Renal cortical epithelial cell (primary cell): ENCODE measurements around the gene KRT1. TPM values are rescaled to one million over a fixed set of nuclear protein-coding genes. Genes with fewer than 3 reads are reported as not detected.

Experiments
- DNase-seq: peaks from one replicate; pipeline ENCODE4 v3.0.0-alpha.2; 2011; ENCODE audit warnings: low read depth
- total RNA-seq: library from RNA; depleted of rRNA; stranded (reverse); fragments of >200 nt; gene quantifications from 2 replicates; pipeline ENCODE4 v1.2.3, GENCODE V29; 2014

Gene KRT1
- total RNA-seq, 1 donor from 2014 or later, result not detected

DNA sequence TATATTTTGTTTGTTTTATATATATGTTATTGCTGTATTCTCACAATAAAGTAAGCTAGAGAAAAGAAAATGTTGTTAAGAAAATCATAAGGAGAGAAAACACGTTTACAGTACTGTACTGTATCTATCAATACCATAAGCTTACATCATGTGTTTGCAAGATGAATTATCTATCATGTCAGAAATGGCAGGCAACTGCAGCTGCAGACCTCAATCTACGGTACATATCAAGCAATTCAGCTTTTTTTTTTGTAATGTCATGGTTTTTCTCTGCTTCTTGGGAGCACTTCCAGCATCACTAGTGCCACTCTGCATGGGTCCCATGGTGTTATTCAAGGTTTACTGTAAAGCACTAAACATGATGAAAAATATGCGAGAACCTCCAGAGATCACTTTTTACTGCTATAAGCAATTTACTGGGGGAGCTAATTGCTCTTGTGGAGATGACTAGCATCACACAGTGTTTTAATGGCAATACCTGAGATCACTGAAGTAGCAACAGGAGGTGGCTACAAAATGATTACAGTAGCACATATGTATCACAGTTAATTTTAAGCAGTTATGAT lies 19.2 kb downstream of the KRT1 start:
- DNase-seq, result no peak

DNA sequence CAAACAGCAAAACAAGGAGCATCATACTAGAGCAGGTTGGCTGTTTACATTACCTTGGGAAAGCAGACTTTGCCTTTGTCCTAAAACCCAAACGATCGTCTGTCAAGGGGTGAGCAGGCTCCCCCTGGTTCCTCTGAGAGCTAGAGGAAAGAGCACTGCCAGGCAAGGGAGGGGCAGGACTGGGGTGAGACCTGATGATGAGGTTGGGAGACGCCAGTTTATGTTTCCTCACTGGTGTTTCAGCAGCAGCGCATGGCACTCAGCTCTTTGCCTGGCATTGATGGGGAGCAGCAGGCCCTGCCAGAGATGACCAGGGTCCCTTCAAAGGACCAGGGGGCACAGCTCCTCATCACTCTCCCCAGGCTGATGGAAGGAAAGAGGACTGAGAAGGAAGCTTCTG lies 20.3 kb downstream of the KRT1 start:
- no peak for DNase-seq

DNA sequence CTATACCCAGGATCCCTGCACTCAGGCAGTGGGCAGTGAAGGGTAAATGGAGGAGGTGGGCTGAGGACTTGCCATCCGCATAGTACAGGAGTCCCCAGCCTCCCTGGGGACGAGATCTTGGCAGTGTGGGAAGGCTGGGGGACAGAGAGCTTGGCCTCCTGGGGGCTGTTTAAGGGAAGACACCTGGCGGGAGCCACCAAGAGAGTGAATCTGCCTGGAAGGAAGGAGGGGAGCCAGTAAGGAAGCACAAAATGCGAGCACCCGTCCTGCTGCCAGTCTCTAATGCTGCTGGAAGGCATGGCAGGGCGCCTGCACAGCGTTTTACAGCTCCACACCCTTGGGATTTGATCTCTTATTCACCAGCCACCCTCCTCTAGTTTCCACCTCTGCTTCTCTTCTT lies 20.8 kb downstream of the KRT1 start:
- DNase-seq, result no peak

DNA sequence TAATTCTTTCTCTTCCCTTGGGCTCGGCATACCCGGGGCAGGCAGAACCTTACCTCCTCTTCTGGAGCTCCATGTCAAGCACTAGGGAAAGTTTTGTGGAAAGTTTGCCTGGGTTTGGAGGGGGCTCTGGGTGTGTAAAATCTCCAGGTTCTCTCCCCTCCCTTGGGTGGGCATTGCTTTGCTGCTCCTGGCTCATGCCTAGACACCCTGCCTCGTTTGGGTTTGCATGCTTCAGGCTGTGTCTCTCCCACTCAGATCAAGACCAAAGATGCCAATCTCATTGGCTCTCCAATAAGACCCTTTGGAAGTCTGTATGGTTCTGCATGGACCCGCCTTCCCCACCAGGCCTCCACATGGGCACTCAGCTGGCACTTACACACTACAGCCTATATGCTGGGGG lies 22.0 kb downstream of the KRT1 start:
- no peak for DNase-seq

DNA sequence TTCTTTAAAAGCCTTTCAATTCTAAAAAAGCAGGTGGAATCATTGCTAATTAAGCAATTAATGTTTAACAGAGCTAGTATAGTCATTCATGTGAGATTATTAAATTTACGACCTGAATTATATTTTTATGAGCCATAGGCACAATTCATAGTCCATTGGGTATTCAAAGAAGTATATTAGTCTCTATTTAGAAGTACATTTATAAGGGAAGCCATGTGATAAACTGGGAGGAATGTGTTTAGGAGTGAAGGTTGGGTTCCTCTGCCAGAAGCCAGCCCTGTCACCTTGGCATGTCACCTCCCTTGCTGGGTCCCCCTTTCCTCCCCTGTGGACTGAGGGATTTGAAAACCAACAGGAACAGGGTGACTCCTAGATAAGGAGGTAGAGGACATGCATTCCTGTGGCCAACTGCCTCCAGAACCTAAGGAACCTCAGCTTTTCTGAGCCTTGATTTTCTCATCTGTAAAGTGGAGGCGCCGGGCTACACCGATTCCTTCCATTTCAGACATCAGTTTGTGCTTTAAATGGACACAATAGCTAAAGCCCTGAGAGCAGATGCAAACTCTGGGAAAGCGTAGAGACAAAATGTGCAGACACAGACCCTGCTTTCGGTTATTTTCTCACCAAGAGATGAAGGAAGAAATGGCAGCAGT lies 22.8 kb downstream of the KRT1 start:
- no peak for DNase-seq

DNA sequence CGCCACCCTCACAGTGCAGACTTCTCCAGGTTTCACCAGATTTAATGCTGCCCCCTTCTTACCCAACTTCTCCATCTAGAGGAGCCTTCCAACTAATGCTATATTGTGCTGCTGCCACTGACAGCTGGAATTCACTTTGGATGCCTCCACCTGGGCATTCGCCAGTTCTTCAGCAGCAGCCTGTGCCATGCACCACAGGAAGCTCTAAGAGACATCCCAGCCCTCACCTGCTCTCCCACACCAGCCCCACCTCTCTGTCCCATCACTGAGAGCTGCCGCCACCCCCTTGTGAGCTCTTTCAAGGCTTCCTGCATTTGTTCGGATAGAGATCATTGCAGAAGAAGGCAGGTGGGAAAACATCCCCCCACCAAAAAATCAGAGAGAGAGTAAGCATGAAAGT lies 23.6 kb downstream of the KRT1 start:
- DNase-seq, result no peak

DNA sequence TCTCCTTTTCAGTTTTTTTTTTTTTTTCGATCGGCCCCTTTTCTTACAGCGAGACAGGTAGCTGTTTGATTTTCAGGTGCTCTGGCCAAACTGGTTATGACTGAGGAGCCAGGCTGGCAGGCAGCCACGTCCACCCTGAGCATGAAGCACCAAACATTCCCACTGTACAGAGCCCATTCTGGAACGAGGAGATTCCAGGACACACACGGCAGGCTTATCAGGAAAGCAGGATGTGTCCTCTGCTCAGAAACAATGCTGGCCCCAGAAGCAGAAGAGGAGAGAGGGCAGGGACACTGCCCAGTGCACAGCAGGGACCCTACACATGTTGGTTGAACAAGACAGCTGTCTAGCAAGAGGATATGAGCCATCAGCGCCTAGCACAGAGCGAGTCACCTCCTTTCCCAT lies 24.5 kb downstream of the KRT1 start:
- DNase-seq, result no peak

DNA sequence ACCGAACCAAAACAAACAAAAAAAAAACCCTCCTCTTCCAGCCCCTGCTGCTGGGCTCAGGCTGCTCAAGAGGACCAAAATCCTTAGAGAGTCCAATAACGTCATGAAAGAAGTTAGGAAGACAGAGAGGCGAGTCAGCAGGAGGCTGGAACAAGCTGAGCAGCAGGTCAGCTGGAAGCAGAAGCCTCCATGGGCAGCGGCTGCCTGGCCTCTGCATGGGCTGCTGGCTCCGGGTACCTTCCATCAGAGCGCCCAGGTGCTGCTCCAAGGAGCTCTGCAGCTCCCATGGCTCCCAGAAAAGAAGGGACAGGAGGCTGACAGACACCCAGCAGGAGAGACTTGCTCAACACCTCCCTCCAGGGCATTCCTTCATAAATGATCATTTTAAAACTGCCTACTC lies 25.0 kb downstream of the KRT1 start:
- DNase-seq, result no peak

DNA sequence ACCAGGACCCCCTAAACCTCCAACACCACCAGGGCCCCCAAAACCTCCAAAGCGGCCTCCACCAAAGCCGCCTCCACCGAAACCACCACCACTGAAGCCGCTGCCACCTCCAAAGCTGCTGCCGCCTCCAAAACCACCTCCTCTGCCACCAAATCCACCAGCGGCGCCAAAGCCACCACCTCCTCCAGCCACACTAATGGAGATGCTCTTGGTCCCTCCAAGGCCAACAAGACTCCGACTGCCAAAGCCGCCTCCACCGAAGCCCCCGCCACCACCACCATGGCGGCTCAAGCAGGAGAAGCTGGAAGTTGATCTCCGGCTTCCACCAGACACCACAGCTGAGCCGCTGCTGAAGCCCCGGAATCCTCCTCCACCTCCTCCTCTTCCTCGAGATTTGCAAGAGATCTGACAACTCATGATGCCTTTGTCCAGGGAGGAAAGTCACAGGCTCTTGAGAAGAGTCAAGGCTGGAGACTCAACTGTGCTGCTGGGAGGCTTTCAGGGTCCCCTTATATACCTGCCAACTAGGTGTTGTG lies 28.4 kb downstream of the KRT1 start, which contains the start of gene KRT2:
TSS of gene KRT2 (minus strand) at position 486 of the 536 bp plus-strand sequence. CDS start at position 417, 69 bp downstream.
- no peak for DNase-seq

DNA sequence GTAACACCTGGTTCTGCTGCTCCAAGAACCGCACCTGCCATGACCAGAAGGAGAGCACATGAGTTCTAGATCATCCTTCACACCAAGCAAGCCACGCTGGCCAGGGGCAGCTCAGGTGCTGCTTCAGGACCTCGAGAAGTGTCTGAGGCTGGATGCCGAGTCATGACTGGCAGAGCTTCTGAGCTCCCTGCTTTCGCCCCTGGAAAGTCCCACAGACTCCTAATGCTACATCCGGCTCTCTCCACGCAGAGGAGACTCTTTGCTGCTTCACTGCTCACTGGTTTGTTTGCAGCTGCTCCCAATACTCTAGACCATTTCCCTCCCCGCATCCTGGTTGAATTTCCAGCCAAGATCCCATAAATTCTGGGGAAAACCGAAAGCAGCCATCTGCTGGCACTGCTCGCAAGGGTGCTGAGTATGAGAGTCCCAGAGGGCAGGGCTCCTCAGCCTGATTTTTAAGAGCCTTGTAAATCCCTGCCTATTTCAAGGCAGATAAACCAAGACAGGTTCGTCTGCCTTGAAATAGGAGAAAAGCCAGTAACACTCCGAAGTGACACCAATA lies 29.6 kb downstream of the KRT1 start:
- DNase-seq, result peak; percentile 16

DNA sequence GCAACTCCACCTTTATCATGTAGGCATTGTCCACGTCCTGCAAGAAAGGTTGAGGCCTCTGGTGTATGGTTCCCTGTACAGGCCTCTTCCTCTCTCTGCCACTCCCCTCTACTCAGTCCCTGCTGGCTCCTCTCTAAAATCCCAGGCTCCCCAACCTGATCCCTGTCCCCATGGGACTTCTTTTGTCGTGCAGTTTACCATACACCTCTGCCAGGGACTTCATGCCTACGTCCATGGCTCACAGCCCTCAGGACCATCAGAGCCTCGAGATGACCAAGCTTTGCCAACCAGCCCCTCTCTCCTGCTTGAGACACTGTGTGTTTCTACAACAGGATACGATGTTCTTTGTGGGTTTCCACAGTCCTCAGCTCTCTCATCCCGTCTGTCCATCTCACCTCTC lies 31.1 kb downstream of the KRT1 start:
- DNase-seq, result no peak

DNA sequence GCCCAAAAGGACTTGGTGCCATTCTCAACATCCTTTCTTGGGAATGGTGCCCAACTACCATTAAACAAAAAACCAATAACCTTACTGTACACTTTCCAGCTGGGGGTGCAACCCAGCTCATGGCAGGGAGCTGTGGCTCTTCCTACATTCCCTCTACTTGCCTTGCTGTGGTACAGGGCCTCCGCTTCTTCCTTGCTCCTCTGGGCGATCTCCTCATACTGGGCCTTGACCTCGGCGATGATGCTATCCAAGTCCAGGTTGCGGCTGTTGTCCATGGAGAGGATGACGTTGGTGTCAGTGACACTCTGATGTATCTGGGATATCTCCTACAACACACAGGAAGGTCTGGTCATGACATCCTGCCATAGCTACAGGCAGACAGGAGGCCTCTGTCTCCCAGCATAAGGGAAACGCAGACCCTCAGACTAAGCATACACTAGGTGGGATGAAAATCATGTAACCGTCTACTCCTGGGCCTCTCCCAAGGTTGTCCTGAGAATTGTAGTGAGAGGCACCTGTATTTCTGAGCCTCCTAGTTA lies 32.1 kb downstream of the KRT1 start:
- DNase-seq, result no peak

DNA sequence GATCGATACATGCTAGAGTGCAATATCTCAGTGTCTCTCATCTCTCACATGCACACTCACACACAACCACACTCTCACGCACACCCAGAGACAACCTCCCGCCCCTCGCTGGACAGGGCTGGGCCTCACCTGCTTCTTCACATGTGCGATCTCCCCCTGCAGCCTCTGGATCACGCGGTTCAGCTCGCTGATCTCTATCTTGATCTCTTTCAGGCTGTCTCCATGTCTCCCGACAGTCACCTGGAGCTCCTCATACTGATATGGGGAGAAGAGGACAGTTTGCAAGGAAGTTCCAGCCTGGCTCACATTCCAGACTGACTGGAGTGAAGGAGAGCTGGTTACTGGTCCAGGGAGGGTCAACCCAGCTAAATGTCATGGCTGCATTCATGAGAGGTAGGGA lies 32.6 kb downstream of the KRT1 start:
- no peak for DNase-seq

DNA sequence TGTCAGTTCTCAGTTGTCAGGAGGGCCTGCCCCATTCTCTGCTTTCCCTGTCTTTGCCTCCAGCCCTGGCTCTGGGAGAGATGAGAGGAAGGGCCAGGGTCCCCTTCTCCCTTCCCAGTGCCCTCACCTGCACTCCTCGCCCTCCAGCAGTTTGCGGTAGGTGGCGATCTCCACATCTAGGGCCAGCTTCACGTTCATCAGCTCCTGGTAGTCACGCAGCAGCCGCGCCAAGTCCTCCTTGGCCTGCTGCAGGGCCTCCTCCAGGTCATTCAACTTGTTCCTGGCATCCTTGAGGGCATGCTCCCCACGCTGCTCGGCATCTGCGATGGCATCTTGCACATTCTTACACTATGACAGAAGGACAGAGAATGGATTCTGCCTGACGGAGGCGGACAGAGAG lies 33.6 kb downstream of the KRT1 start:
- no peak for DNase-seq

DNA sequence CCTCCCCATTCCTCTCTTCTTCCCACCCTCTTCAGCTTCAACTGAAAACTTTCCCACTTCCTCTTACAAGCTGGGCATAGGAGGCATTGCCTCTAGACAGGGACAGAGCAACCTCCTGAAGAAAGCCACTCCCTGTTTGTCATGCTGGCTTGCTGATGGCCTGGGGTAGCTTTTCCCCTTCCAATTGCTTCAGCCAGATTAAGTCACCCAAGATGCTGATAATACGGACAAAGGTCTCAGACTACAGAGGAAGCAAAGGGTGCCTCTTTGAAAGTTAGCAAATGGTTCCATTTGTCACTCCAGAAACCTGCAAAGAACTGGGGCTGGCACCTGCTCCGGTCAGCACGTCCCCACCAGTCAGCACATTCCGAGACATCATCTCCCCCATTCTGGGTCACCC lies 34.2 kb downstream of the KRT1 start:
- DNase-seq, result no peak

DNA sequence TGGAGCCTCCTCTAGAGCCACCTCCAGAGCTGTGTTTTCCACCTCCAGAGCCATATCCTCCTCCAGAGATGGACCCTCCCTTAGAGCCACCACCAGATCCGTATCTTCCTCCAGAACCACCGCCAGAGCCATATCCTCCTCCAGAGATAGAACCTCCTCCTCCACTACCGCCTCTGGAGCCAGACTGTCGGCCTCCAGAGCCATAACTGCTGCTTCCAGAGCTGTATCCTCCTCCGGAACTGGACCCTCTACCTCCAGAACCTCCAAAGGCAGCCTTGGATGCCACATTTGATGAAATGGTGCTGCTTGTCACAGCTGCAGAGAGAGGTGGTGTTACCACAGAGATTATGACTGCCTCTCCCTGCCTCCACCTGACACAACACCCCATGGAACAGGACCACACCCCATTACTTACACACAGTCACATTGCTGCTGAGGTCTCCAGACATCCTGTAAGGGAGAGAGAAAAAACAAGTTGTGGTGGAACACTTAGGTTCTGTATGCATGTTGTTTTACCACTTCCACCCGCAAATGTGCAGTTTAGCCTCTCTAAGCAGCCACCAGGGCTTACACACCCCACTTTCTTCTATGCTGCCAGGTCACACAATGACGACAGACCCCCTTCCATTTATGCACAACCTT lies 35.0 kb downstream of the KRT1 start:
- no peak for DNase-seq

DNA sequence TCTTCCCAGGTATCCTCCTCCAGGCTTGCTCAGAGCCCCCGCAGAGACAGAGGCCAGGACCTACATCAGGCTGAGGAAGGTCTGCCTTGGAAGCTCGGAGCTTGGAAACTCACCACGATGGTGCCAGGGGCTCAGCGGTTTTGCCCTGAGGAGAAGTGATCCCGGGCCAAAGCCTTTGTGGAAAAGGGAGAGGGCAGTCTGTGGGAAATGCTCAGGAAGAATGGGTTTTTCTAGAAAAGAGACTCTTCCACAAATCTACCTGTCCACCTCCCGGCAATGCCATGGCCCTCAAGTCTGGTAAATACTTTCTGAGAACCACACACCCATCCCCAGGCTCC lies 36.2 kb downstream of the KRT1 start:
- no peak for DNase-seq

DNA sequence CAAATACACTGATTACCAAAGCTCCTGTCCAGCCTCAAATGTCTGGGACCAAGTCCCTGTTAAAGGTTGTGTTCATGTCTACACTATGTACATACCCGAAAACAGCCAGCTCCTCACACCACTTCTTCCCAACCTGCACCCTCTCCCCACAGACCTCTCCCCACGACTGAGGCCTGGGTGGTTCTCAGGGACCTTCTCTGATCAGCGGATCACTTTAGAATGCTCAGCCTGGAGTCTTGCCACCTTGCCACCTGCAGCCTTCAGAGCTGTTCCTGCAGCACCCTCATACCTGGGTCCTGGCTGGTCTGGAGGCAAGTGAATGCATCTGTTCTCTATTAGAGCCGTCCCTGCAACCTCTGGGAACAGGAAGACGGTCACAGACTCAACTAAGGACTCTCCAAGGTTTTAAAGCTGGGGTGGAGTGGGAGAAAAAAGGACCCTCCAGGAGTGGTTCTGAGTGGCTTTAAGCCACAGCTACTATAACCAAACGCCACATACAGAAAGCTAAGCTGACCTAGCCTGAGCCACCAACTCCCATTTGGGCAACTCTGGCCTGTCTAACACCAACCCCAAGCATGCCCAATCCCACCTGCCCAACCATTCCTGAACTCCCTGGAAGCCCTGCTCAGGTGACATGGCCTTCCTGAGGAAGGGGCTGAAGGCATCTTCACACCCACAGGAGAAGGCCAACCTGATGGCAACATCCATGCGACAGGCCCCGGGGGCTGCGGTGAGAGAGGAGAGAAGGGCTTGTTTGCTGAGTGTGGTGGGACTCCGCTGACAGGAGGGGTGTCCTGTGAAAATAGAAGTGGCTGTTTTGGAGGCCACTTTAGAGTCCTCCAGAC lies 36.8 kb downstream of the KRT1 start:
- DNase-seq, result no peak

DNA sequence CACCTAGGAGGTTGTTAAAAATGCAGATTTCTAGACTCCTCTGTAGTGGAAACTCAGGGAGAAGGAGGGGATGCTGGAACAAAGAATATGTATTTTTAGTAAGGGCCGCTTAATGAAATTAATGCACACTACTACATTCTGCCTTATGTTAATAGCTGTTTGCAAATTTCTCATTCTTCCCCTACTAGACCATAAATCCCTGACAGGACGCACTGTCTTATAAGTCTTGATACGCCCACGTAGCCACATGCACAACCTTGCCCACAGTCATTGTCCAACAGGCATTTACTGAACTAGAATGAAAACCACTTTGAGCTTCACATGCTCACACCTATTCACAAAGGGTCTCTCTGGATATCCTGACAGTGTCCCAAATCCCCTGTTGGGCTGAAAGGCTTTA lies 38.7 kb downstream of the KRT1 start:
- DNase-seq, result no peak

DNA sequence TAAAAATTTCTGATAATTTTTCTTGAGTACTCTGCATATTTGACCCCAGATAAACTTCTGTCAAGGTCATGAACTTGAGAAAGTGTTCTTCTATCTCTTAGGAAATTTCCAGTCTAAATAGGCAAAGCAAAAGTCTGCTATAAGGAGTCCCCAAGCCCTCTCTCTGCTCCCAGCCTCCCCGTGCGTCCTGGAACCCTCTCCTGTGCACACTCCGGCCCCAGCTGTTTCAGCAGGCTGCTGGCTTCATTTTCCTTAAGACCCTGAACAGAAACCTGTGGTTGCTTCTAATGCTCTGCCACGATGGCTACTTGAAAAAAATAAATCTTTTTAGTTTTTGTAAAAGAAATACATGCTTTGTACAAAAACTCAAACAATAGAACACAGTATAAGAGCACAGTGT lies 42.9 kb downstream of the KRT1 start:
- DNase-seq, result no peak

DNA sequence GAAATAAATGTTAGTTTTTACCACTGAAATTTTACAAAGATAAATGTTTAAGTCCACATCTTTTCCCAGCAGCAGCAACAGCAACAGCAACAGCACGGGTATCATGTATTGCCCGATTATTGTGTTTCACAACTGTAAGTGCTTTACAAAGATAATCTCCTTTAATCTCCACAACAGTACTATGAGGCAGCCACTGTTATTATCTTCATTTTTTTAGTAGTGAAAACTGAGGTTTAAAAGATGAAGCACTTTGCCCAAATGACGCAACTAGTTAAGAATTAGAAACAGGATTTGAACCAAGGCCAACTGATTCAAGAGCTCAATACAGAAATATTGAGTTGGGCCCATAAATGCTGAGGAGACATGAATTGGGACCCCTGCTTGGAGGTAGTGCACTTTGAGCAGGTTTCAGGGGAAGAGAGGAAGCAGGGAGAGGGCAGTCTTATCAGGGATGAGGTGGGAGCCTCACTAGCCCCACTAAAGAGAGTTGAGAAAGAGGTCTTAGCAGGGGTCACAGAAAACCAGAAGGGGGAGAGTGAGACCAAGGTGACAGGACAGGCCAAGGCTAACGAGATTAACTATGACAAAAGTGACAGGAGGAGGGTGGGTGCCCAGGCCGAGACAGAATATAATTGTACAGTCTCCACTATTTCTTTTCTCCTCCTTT lies 43.5 kb downstream of the KRT1 start:
- no peak for DNase-seq
